Measurements from ENCODE around the gene BMS1.

DNA sequence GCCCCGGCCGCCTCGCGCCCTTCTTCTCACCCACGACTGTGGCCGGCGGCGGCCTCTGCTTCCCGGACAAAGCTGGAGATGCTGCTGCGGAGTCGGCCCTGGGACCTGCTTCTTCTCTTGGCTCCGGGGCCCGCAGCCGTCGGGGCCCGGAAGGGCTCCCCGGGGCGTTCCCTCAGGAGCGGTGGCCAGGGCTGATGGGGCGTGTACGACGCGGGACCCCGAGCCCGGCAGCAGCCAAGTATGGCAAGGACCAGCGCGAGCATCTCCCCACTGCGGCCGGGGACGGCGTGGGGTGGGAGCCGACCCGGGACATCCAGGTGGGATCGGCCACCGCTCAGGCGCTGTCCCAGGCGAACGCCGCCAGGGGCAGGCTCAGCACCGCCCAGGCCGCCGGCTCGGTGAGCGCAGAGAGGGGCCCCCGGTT is 27.6 kb upstream of the BMS1 start:
- TF ChIP-seq ATF7 (IDR thresholded peaks at IDR 0.05) (no peak), ATF7 (CRISPR knock-in tag; IDR thresholded peaks at IDR 0.05) (no peak), BHLHE40 (IDR thresholded peaks at IDR 0.05; ENCODE audit: low read length) (no peak), KDM1A (CRISPR knock-in tag; IDR thresholded peaks at IDR 0.05) (no peak), MED8 (CRISPR knock-in tag; IDR thresholded peaks at IDR 0.05; ENCODE audit: insufficient replicate concordance) (no peak), MAZ (IDR thresholded peaks at IDR 0.05; ENCODE audit: borderline replicate concordance, low read depth, low read length) (no peak), MAZ (CRISPR knock-in tag; IDR thresholded peaks at IDR 0.05; ENCODE audit: low read depth) (no peak), ZFYVE20 (CRISPR knock-in tag; IDR thresholded peaks at IDR 0.05; ENCODE audit: borderline replicate concordance, low read depth) (no peak), ZNF605 (CRISPR knock-in tag; IDR thresholded peaks at IDR 0.05) (no peak), ZKSCAN5 (CRISPR knock-in tag; IDR thresholded peaks at IDR 0.05) (no peak), NAIF1 (CRISPR knock-in tag; IDR thresholded peaks at IDR 0.05; ENCODE audit: borderline replicate concordance) (no peak), SIN3A (IDR thresholded peaks at IDR 0.05; ENCODE audit: borderline replicate concordance, low read depth, low read length) (no peak)
